Heart right ventricle (tissue), 16 donors: ENCODE measurements around the gene RPS15. TPM values are rescaled to one million over a fixed set of nuclear protein-coding genes. Genes with fewer than 3 reads are reported as not detected.

Experiments used
- ATAC-seq, 8 donors: fragments of 200-7000 bp; cut with Tn5 transposase; one replicate each; pipeline ENCODE4 v1.9.1; 2020; ENCODE audit warnings: mild to moderate bottlenecking in 8 of 8, moderate library complexity in 8 of 8, moderate number of reproducible peaks in 1 of 8
- DNase-seq, 2 donors: peaks; one replicate each; pipeline ENCODE4 v3.0.0-alpha.2; 2020
- H3K27ac ChIP-seq, 10 donors: fragments of 200-600 bp; sonication (generic) in 2 of 10; one replicate each; pipeline versions ENCODE4 v1.5.0 to v1.8.0; 2020 to 2022; ENCODE audit warnings: mild to moderate bottlenecking in 3 of 10
- H3K27me3 ChIP-seq, 7 donors: fragments of 200-600 bp; one replicate each; pipeline ENCODE4 v1.8.0; 2021 to 2022; ENCODE audit warnings: mild to moderate bottlenecking in 2 of 7
- H3K36me3 ChIP-seq, 9 donors: fragments of 200-600 bp; sonication (generic) in 1 of 9; one replicate each; pipeline versions ENCODE4 v1.5.0 to v1.8.0; 2020 to 2022; ENCODE audit warnings: mild to moderate bottlenecking in 2 of 9
- H3K4me1 ChIP-seq, 9 donors: fragments of 200-600 bp; sonication (generic) in 1 of 9; one replicate each; pipeline versions ENCODE4 v1.5.0 to v1.8.0; 2020 to 2022; ENCODE audit warnings: mild to moderate bottlenecking in 4 of 9
- H3K4me3 ChIP-seq, 10 donors: fragments of 200-600 bp; sonication (generic) in 2 of 10; one replicate each; pipeline versions ENCODE4 v1.5.0 to v1.8.0; 2020 to 2022; ENCODE audit warnings: mild to moderate bottlenecking in 7 of 10, moderate library complexity in 2 of 10
- H3K9me3 ChIP-seq, 11 donors: fragments of 200-600 bp in 10 of 11; sonication (generic) in 2 of 11; one replicate each; pipeline versions ENCODE4 v1.5.0 to v1.8.0; 2013 to 2022; ENCODE audit warnings: mild to moderate bottlenecking in 2 of 11, control low read depth in 1 of 11, moderate library complexity in 1 of 11
- CTCF ChIP-seq, 9 donors: fragments of 200-600 bp; sonication (generic) in 2 of 9; IDR thresholded peaks; one replicate each; pipeline versions ENCODE4 v1.5.0 to v1.8.0; 2021 to 2022; ENCODE audit warnings: antibody characterized with exemption in 9 of 9, mild to moderate bottlenecking in 5 of 9, moderate library complexity in 1 of 9
- WGBS, 2 donors: extraction: QIAGEN DNeasy Blood & Tissue Kit; methylation state at CpG; one replicate each; pipeline ENCODE4 v1.1.7; 2013; ENCODE audit warnings: inconsistent platforms in 1 of 2; 5-methylcytosine and 5-hydroxymethylcytosine counted together
- intact Hi-C, 10 donors: fragments of 100-400 bp; cut with DNase I; formaldehyde crosslinking; loops; one replicate each; pipeline versions ENCODE4 v1.11.1 to v1.14.2; 2022
- polyA plus RNA-seq, 2 donors: library from polyadenylated mRNA; stranded (reverse); fragments of 200-250 nt; gene quantifications; one replicate each; pipeline ENCODE4 v1.2.3, GENCODE V29; 2013
- total RNA-seq, 10 donors: library from RNA; stranded (reverse); fragmentation: NEBNext Ultra II Directional in 3 of 10; extraction: Animal tissue kit (Norgen Biotek cat#: 25700) in 3 of 10; gene quantifications; one replicate each; pipeline versions ENCODE4 v1.2.1 to v1.2.4, GENCODE V29; 2021 to 2023
- donor health status: Arrhythmogenic right ventricular cardiomyopathy.
- donor health status: ischemic (EF 13 %, LVEDD 7.1; RV severe dilation, severe dysfunction).
- donor health status: healthy with polysubstance abuse.
- donor health status: DM: no; HTN: yes; CAD: no.
- donor health status: DM: no; HTN: no; CAD: no.
- donor health status: ischemic (EF 25% LVEDD 6.9; RV normal size, moderate dysfunction).
- donor health status: ischemic (EF 25% LVEDD 5.7; RV mildly dilated, moderate dysfunction).
- donor health status: healthy.
- donor health status: DM: yes; HTN: yes; CAD: no.
- donor health status: Ischemic cardiomyopathy.
- donor health status: ischemic (EF 35%, LVEDD 5.7; RV mildly dilated, moderate dysfunction).
- donor health status: nonischemic (EF 11% LVEDD 7.7; RV severe dilation, severe dysfunction).
- donor health status: DM: yes; HTN: yes; CAD: no.
- donor health status: PGD.
- donor health status: ischemic (EF 29% LVEDD 5.4; RV normal size, mild dysfunction).
- donor health status: nonischemic (EF 23%, LVEDD 6.1; RV moderate dilation, normal function).

RPS15 gene
- total and polyA plus RNA-seq, 12 donors: 480 to 3,724 (median 607) TPM

DNA sequence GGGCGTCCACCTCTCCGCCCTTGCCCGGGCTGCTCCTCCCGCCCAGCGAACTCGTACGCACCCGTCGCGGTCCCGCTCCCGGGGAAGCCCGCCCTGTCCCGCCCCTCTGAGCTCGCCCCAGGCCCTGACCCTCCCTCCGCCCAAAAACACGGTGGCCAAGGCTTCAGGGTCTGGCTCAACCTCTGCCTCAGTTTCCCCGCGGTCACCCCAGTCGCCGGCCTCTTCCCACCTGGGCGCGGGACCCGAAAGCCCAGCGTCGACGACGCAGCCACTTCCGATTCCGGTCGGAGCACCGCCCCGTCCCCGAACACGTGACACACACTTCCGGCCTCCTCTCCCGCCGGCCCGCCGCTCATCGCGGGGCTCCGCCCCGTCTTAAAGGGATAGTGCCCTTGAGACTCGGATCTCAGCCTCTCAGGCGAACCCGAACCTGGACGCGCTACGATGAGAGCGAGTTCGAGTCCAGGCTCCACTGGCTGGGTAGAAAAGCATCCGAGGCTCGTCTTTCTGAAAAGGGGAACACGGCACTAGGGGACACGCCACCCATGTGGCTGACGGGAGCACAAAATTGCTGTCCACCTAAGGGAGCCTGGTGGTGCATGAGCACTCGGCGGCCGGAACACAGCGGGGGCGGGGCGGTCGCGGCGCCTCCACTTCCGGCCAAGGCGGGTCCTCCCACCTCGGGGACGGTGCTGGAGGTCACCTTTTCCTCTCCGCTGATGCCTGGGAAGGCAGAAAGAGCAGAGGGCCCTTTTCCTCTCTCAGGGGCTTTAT is 40.9 kb downstream of the RPS15 start, which contains the start of gene C19orf25:
Gene C19orf25, minus strand, starts transcription at position 282 of the 774 bp plus-strand sequence. CDS start 312 bp downstream, outside the sequence.
- no peak for TF ChIP-seq CTCF (IDR thresholded peaks at IDR 0.05)
- DNase-seq (peak; percentile 93 to 95), ATAC-seq (peak; percentile 90 to 98 (median 98))
- Histone ChIP-seq H3K9me3 (no peaks in the 10 kb centered on the region), H3K4me3 (peak within 1 kb of the TSS; percentile 67 to 100 (median 92)), H3K36me3 (peaks cover 0 to 33% (median 0%) of the 10 kb centered on the region in 9 donors), H3K4me1 (peaks cover 6 to 36% (median 21%) of the 10 kb centered on the region in 9 donors), H3K27ac (peak within 1 kb of the TSS in 9 of 10 donors; percentile 73 to 90 (median 79)), H3K27me3 (no peaks in the 10 kb centered on the region)
- WGBS, 2 donors: 1% methylated on average over 69 to 71 of the region's 71 CpGs
- intact Hi-C loops: loop anchor here in 1 of 10 donors (1.0 kb wide), 1 partner anchor 11 kb away; the partner anchor contains the start of gene PCSK4

DNA sequence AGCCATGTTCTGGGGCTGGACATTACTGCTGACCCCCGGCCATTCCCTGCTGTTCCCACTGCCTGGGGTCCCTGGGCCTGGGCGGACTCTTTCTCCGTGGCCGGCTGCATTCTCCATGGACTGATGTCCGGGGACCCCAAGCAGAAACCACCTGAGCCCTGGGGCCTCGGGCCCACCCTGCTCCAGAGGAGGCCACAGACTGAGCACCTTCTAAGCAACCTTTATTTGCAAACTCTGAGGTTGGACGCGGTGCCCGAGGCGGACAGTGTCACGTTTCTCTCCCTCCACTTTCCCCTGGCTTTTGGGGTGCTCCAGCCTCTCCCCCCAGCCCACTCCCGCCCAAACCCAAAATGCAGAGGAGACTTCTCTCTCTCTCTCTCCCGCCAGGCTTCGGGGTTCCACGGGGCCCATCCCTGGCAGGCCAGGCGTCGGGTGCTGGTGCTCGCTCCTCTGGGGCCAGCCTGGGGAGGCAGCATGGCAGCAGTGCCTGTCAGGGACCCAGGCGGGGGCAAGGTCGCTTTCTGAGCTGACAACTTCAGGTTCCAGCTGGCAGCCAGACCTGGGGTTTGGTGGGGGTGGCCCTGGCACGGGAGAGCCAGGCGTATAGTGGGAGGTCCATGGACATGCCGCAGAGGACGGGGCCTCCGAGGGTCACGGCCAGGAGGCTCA is 43.2 kb downstream of the RPS15 start:
- Histone ChIP-seq H3K36me3 (peaks cover 0 to 12% (median 0%) of the 10 kb centered on the region in 9 donors), H3K4me3 (no peak overlapping the region), H3K27ac (no peak overlapping the region), H3K9me3 (no peaks in the 10 kb centered on the region), H3K4me1 (peaks cover 0 to 27% (median 20%) of the 10 kb centered on the region in 9 donors), H3K27me3 (no peaks in the 10 kb centered on the region)
- ATAC-seq (no peak), DNase-seq (no peak)
- TF ChIP-seq CTCF (IDR thresholded peaks at IDR 0.05): no peak
- 83 to 90% methylated on average over 26 of the region's 26 CpGs for WGBS, 2 donors
- intact Hi-C loops: no loop called here

GRCh38 chr19:1481893-1482360 is 43.7 kb downstream of the RPS15 start:
- DNase-seq: no peak
- Histone ChIP-seq H3K36me3 (peaks cover 0 to 6% (median 0%) of the 10 kb centered on the region in 9 donors), H3K27ac (no peak overlapping the region), H3K9me3 (no peaks in the 10 kb centered on the region), H3K4me1 (peaks cover 0 to 27% (median 20%) of the 10 kb centered on the region in 9 donors), H3K4me3 (no peak overlapping the region), H3K27me3 (no peaks in the 10 kb centered on the region)
- no peak for TF ChIP-seq CTCF (IDR thresholded peaks at IDR 0.05)
- intact Hi-C loops: no loop called here
- ATAC-seq: peak in 1 of 8 donors; percentile 4
- WGBS, 2 donors: 89 to 93% methylated on average over 27 to 36 of the region's 36 CpGs

DNA sequence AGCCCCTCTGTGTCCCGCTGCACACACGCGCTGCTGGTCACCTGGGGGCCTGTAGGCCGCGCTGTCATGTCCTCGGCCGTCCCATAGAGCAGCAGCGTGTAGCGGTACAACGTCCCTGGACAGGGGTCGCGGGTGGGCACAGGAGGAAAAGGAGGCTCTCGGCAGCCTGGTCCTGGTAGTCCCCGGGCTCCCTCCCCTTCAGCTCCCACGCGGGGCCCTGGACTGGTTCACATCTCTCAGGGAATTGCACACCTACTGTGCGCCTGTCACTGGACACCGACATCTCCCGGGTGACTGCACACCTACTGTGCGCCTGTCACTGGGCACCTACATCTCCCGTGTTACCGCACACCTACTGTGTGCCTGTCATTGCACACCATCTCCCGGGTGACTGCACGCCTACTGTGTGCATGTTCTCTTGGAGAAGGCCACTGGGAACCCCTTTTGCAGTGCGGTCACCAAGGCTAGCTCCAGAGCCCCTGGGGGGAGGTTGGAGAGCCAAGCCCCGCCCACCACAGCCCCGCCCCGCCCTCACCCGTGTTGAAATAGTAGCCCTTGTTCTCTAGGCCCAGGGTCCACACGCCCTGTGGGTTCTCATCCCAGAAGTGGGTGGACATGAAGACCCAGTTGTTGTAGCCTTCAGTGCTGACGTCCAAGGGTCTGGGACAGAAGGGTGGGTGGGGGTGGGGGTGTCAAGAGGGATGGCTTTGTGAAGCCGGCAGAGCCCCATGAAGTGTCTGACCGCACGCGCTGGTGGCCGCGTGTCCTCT is 44.4 kb downstream of the RPS15 start:
- 81 to 84% methylated on average over 37 of the region's 37 CpGs for WGBS, 2 donors
- no peaks in the 10 kb centered on the region for H3K9me3 ChIP-seq
- no peak for TF ChIP-seq CTCF (IDR thresholded peaks at IDR 0.05)
- no peaks in the 10 kb centered on the region for H3K27me3 ChIP-seq
- ATAC-seq: peak in 1 of 8 donors; percentile 3
- intact Hi-C loops: no loop called here
- H3K36me3 ChIP-seq: peaks cover 0 to under 1% (median 0%) of the 10 kb centered on the region in 9 donors
- no peak overlapping the region for H3K4me3 ChIP-seq
- peaks cover 0 to 22% (median 16%) of the 10 kb centered on the region in 9 donors for H3K4me1 ChIP-seq
- DNase-seq: no peak
- H3K27ac ChIP-seq: no peak overlapping the region
